GM06990 (cell line): ENCODE measurements around the gene CCNT2.

Source experiments
- DNase-seq: peaks from one replicate; pipeline ENCODE4 v3.0.0-alpha.2; 2011; ENCODE audit not compliant: insufficient read length; ENCODE audit errors: extremely low read depth
- H3K27me3 ChIP-seq: replicated peaks from 2 replicates; pipeline ENCODE4 v1.6.0; 2011; ENCODE audit warnings: low read length; ENCODE audit not compliant: control insufficient read depth, insufficient read depth
- H3K36me3 ChIP-seq: 2 replicates; pipeline ENCODE4 v1.5.1; 2011; ENCODE audit warnings: low read length; ENCODE audit not compliant: control insufficient read depth, insufficient read depth
- H3K4me3 ChIP-seq: replicated peaks from 2 replicates; pipeline ENCODE4 v1.5.1; 2011; ENCODE audit warnings: low read depth, mild to moderate bottlenecking, control low read depth, low read length
- TF ChIP-seq, protein P1 (sequence below): IDR thresholded peaks from 2 replicates; pipeline ENCODE4 v1.5.1; 2011; ENCODE audit warnings: low read length, control low read depth, mild to moderate bottlenecking, inconsistent platforms; ENCODE audit not compliant: insufficient read depth, poor library complexity, severe bottlenecking

CCNT2 gene

DNA sequence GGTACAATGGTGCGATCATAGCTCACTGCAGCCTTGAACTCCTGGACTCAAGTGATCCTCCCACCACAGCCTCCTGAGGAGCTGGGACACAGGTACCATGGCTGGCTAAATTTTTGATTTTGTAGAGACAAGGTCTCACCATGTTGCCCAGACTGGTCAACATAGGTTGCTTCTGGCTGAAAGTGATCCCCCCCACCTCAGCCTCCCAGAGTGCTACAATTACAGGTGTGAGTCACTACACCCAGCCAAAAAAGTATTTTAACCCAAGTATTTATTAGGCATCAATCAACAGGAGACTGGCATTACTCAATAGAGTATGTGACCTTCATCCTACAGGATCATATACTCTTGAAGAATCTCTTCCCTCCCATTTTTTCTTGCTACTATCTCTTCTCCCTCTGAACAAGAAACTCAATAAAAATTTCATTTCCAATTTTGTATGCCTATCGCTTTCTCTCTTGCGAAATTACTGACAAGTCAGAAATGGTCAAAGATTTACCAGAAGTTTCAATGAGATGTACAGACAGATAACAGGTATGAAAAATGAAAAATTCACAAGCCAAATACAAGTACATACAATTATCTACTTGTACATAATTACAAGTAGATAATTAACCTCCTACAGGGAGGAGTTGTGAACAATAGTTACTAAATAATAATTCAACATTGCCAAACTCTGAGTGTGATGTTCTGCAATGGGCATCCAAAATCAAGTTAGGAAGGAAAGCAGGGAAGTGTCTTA lies 34.9 kb upstream of the CCNT2 start:
- H3K36me3 ChIP-seq, result no peaks in the 10 kb centered on the region
- TF ChIP-seq, protein P1, sequence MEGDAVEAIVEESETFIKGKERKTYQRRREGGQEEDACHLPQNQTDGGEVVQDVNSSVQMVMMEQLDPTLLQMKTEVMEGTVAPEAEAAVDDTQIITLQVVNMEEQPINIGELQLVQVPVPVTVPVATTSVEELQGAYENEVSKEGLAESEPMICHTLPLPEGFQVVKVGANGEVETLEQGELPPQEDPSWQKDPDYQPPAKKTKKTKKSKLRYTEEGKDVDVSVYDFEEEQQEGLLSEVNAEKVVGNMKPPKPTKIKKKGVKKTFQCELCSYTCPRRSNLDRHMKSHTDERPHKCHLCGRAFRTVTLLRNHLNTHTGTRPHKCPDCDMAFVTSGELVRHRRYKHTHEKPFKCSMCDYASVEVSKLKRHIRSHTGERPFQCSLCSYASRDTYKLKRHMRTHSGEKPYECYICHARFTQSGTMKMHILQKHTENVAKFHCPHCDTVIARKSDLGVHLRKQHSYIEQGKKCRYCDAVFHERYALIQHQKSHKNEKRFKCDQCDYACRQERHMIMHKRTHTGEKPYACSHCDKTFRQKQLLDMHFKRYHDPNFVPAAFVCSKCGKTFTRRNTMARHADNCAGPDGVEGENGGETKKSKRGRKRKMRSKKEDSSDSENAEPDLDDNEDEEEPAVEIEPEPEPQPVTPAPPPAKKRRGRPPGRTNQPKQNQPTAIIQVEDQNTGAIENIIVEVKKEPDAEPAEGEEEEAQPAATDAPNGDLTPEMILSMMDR, result no peak
- H3K27me3 ChIP-seq, result no peaks in the 10 kb centered on the region
- DNase-seq, result no peak
- no peak overlapping the region for H3K4me3 ChIP-seq

DNA sequence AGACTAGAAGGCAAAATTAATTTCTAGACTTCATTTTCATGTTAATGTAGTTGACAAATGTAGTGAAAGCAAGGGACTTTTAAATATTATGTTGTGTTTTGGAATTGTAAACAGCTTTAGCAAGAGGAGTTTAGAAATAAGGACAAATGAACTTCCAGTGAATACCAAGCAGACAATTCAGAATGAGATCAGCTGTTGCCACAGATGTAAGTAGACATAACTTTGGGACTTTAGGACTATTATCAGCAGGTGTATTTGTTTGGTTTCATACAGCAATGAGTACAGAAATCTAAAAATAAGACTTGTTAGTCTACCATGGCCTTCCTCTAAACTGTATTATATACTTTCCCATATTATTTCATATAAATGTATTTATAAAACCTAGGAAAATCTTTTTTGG lies 34.2 kb upstream of the CCNT2 start:
- TF ChIP-seq, protein P1, result no peak
- no peak for DNase-seq
- Histone ChIP-seq H3K36me3 (no peaks in the 10 kb centered on the region), H3K27me3 (no peaks in the 10 kb centered on the region), H3K4me3 (no peak overlapping the region)

GRCh38 chr2:134892282-134893035 lies 26.2 kb upstream of the CCNT2 start:
- DNase-seq, result no peak
- Histone ChIP-seq H3K4me3 (no peak overlapping the region), H3K36me3 (no peaks in the 10 kb centered on the region), H3K27me3 (no peaks in the 10 kb centered on the region)
- TF ChIP-seq, protein P1, result no peak

DNA sequence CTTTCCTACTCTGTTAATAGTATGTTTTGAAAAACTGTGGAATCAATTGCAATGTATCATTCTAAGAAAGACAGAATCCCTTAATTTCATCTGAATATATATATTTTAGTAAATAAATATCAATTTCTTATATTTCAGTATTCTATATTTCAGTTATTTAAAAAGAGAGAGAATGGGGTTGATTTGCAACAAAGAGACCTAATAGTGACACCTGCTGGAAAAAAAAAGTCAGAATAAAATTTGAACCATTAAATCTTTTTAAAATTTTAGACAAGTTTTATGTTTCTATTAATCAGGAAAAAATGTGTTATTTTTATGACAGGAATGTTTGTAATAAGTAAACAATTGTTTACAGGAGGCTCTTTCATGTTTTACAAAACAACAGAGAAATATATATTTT lies 20.7 kb upstream of the CCNT2 start:
- H3K4me3 ChIP-seq, result no peak overlapping the region
- no peaks in the 10 kb centered on the region for H3K36me3 ChIP-seq
- no peak for DNase-seq
- H3K27me3 ChIP-seq, result no peaks in the 10 kb centered on the region
- TF ChIP-seq, protein P1, result peak; percentile 17

DNA sequence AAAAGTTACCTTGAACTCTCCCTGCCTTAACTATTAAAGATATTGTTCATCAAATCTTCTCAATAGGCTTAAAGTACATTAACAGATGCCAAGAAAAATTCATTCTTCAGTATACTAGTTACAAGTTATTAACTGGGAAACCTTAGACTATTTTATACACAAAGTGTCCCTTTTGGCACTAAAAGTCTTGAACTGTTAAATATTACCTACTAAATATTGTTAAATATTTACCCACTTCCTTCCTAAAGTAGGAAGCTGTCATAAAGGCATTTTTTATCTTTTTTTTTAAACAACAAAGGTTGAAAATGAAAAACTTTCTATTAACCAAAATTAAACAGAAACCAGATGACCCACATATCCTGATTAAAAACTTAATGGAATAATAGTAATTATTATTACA lies 19.4 kb upstream of the CCNT2 start:
- TF ChIP-seq, protein P1, result no peak
- Histone ChIP-seq H3K27me3 (no peaks in the 10 kb centered on the region), H3K36me3 (no peaks in the 10 kb centered on the region), H3K4me3 (no peak overlapping the region)
- no peak for DNase-seq
